COLO829 (cell line): ENCODE data around the gene GOLGA6L4.
"Not testable (repeated sequence)": the region's sequence is repeated elsewhere in the genome, so short reads cannot be mapped to it uniquely, and the experiment has no call there.

Experiments
- DNase-seq: peaks from one replicate; pipeline ENCODE4 v3.0.0; 2012; ENCODE audit warnings: low spot score

The GOLGA6L4 gene

GRCh38 chr15:84235573-84235972, at the start of gene GOLGA6L4:
TSS of gene GOLGA6L4 (plus strand) at chr15:84235773. CDS start at chr15:84235835, 62 bp downstream.
- DNase-seq = not testable (repeated sequence)

- not testable (repeated sequence) for DNase-seq
These were observed 42.6 kb upstream of the GOLGA6L4 start for GRCh38 chr15:84192982-84193381.

GRCh38 chr15:84195603-84196002, 40.0 kb upstream of the GOLGA6L4 start:
- DNase-seq = not testable (repeated sequence)

GRCh38 chr15:84196530-84197188, 38.9 kb upstream of the GOLGA6L4 start:
- not testable (repeated sequence) for DNase-seq

- DNase-seq = not testable (repeated sequence)
These were observed 35.7 kb upstream of the GOLGA6L4 start for GRCh38 chr15:84199865-84200264.

- DNase-seq = not testable (repeated sequence)
These were observed 10.9 kb downstream of the GOLGA6L4 start for GRCh38 chr15:84246441-84246840.
